ENCODE measurements around the gene ZNF280D.

DNA sequence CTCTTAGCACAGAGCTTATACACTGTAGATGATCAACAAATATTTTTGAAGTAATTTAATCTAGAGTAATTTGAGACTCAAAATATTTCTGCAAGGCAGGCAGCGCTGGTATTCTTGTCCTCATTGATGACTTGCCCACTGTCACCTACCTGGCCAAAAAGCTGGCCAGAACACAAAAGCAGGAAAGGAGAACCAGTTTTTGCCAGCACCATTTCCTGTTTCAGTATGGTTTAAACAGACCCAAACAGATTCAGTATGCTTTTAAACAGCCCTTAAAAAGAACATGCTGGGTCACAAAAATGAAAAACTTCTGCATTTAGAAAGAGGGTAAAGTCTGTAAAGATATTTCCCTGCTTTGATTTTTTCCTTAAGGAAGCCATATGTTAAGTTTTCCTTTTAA is 42.3 kb upstream of the ZNF280D start:
- TF ChIP-seq, protein P1, sequence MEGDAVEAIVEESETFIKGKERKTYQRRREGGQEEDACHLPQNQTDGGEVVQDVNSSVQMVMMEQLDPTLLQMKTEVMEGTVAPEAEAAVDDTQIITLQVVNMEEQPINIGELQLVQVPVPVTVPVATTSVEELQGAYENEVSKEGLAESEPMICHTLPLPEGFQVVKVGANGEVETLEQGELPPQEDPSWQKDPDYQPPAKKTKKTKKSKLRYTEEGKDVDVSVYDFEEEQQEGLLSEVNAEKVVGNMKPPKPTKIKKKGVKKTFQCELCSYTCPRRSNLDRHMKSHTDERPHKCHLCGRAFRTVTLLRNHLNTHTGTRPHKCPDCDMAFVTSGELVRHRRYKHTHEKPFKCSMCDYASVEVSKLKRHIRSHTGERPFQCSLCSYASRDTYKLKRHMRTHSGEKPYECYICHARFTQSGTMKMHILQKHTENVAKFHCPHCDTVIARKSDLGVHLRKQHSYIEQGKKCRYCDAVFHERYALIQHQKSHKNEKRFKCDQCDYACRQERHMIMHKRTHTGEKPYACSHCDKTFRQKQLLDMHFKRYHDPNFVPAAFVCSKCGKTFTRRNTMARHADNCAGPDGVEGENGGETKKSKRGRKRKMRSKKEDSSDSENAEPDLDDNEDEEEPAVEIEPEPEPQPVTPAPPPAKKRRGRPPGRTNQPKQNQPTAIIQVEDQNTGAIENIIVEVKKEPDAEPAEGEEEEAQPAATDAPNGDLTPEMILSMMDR (IDR thresholded peaks at IDR 0.05): no peak
- no peak for TF ChIP-seq POLR2A (IDR thresholded peaks at IDR 0.05)
